Right atrium auricular region (tissue), 2 donors: ENCODE results near the gene KLK2. TPM values are rescaled to one million over a fixed set of nuclear protein-coding genes. Genes with fewer than 3 reads are reported as not detected.

Experiments
- DNase-seq: peaks from one replicate; pipeline ENCODE4 v3.0.0-alpha.2; 2019; ENCODE audit warnings: low spot score
- H3K27ac ChIP-seq, 2 donors: fragments of 200-600 bp; sonication (generic); 1 replicate in 1 of 2; 2 replicates in 1 of 2; pipeline ENCODE4 v1.5.1; 2016 to 2019
- H3K27me3 ChIP-seq, 2 donors: fragments of 200-600 bp; sonication (generic); one replicate each; pipeline versions ENCODE4 v1.5.1 to v1.6.0; 2017 to 2019
- H3K36me3 ChIP-seq: fragments of 200-600 bp; sonication (generic); one replicate; pipeline ENCODE4 v1.5.1; 2016
- H3K4me1 ChIP-seq, 2 donors: fragments of 200-600 bp; sonication (generic); one replicate each; pipeline versions ENCODE4 v1.5.1 to v1.6.0; 2017 to 2019
- H3K4me3 ChIP-seq, 2 donors: fragments of 200-600 bp; sonication (generic); 1 replicate in 1 of 2; 2 replicates in 1 of 2; pipeline ENCODE4 v1.5.1; 2017 to 2019; ENCODE audit warnings: mild to moderate bottlenecking in 1 of 2, moderate library complexity in 1 of 2
- H3K9me3 ChIP-seq, 2 donors: fragments of 200-600 bp; sonication (generic); one replicate each; pipeline ENCODE4 v1.5.1; 2019
- total RNA-seq, 2 donors: library from RNA; depleted of rRNA; stranded (reverse); fragments of >200 nt; gene quantifications; one replicate each; pipeline ENCODE4 v1.1.0, GENCODE V29; 2016
- TF ChIP-seq, protein P1 (sequence below), 2 donors: fragments of 200-600 bp; sonication (generic); IDR thresholded peaks; one replicate each; pipeline ENCODE4 v1.5.1; 2019; ENCODE audit warnings: antibody characterized with exemption in 2 of 2

Gene KLK2
- total RNA-seq, 2 donors from 2014 or later: not detected

DNA sequence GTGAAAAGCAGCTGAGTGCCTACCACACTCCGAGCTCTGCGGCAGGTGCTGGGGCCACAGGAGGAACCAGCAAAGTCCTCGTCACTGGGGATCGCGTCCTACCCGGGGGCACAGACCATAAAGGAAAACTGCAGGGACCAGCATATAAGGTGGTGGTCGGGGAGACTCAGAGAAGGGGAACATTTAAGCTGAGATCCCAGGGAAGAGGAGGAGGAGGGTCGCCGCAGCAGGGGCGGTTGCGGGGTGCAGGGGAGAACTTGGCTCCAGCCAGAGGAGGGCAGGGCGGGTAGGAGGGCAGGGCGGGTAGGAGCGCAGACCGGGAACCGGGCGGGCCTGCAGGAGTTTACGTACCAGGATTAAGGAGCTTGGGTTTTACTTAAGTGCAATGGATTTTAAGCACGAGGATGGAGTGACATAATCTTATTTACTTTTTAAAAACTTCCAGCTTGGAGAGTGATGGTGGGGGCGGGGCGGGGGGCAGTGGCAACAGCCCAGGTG is 38.9 kb downstream of the KLK2 start:
- Histone ChIP-seq H3K27ac (no peak overlapping the region), H3K27me3 (peaks cover 0 to 23% of the 10 kb centered on the region in 2 donors), H3K9me3 (no peaks in the 10 kb centered on the region), H3K36me3 (no peaks in the 10 kb centered on the region), H3K4me3 (no peak overlapping the region), H3K4me1 (peaks cover 0 to 7% of the 10 kb centered on the region in 2 donors)
- no peak for DNase-seq
- TF ChIP-seq, protein P1, sequence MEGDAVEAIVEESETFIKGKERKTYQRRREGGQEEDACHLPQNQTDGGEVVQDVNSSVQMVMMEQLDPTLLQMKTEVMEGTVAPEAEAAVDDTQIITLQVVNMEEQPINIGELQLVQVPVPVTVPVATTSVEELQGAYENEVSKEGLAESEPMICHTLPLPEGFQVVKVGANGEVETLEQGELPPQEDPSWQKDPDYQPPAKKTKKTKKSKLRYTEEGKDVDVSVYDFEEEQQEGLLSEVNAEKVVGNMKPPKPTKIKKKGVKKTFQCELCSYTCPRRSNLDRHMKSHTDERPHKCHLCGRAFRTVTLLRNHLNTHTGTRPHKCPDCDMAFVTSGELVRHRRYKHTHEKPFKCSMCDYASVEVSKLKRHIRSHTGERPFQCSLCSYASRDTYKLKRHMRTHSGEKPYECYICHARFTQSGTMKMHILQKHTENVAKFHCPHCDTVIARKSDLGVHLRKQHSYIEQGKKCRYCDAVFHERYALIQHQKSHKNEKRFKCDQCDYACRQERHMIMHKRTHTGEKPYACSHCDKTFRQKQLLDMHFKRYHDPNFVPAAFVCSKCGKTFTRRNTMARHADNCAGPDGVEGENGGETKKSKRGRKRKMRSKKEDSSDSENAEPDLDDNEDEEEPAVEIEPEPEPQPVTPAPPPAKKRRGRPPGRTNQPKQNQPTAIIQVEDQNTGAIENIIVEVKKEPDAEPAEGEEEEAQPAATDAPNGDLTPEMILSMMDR (IDR thresholded peaks at IDR 0.05): no peak

DNA sequence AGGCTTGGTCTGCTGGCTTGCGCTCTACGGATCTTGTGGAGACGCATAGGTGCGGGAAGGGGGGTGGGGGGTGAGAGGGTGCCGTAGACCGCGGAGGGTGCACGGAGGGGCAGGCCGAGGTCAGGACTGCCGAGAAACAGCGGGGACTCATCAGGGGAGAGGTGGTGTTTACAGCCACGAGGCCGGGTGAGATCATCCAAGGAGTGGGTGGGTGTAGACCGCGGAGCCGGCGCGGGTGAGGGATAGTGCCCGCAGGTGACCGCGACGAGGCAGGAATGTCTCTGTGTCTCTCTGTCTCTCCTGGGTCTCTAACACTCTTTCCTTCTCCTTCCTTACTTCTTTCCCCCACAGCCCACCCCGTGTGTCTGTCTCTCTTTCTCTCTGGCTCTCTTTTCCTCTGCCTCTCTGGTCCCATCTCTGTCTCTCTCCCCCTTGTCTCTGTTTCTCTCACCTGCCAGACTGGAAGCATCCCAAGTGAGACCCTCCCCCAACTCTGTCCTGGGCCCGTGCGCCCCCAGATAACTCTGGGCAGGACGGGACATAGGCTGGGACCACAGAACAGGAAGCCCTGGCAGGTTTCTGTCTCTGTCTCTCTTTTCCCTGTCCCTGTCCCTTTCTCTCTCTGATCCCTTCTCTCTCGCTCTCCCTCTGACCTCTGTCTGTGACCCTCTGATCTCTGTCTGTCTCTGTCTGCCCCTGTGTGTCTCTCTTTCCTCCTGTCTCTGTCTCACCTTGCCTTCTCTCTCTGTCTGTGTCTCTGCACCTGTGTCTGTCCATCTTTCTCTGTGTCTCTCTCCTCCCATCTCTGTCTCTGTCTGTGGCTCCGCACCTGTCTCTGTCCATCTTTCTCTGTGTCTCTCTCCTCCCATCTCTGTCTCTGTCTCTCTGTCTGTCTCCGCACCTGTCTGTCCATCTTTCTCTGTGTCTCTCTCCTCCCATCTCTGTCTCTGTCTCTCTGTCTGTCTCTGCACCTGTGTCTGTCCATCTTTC is 39.8 kb downstream of the KLK2 start:
- Histone ChIP-seq H3K4me3 (no peak overlapping the region), H3K9me3 (no peaks in the 10 kb centered on the region), H3K27ac (no peak overlapping the region), H3K36me3 (no peaks in the 10 kb centered on the region), H3K27me3 (peaks cover 0 to 23% of the 10 kb centered on the region in 2 donors), H3K4me1 (peaks cover 0 to 7% of the 10 kb centered on the region in 2 donors)
- TF ChIP-seq, protein P1 (IDR thresholded peaks at IDR 0.05): no peak
- no peak for DNase-seq

- Histone ChIP-seq H3K27me3 (peaks cover 0 to 10% of the 10 kb centered on the region in 2 donors), H3K4me1 (no peaks in the 10 kb centered on the region), H3K27ac (no peak overlapping the region), H3K9me3 (no peaks in the 10 kb centered on the region), H3K36me3 (no peaks in the 10 kb centered on the region), H3K4me3 (no peak overlapping the region)
- no peak for DNase-seq
- TF ChIP-seq, protein P1 (IDR thresholded peaks at IDR 0.05): no peak
Observed at GRCh38 chr19:50916069-50916468, 42.8 kb downstream of the KLK2 start.

DNA sequence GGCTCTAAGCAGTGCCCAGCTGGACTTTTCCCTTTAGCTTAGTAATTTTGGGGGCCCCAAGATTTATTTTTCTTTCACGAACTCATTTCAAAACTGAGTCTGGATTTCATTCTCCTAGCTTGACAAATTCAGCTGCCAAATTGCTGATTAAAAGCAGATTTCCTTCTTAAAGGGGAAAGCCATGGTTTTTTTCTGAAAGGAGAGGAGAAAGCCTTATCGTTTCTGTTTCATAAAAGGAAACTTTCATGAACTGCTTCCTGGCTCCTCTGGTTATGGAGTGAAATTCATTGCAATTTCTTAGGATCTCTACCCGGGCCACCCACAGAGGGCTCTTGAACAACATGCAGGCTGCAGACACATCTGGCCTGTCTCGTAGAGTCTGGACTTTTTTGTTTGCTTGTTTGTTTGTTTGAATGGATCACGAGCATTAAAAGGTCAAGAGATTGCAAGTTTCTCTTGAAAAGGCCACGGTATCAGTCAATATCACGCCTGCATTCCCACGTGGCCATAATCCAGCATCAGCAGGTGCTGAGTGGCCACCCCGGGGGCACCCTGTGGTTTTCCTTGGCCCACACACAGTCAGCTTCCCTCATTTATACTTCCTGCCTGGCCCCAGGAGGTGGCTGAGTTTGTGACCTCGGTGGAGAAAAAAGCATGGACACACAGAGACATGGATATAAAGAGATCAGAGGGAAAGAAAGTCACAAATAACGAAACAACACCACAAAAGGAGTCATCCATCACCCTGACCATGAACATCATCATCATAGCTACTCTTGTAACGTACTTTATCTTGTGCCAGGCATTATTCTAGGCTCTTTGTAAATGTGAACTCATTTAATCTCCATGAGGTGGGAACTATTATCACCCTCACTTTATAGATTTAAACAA is 48.4 kb downstream of the KLK2 start:
- H3K4me1 ChIP-seq: no peaks in the 10 kb centered on the region
- H3K36me3 ChIP-seq: no peaks in the 10 kb centered on the region
- TF ChIP-seq, protein P1 (IDR thresholded peaks at IDR 0.05): no peak
- H3K9me3 ChIP-seq: no peaks in the 10 kb centered on the region
- H3K4me3 ChIP-seq: no peak overlapping the region
- DNase-seq: no peak
- H3K27me3 ChIP-seq: no peaks in the 10 kb centered on the region
- no peak overlapping the region for H3K27ac ChIP-seq

DNA sequence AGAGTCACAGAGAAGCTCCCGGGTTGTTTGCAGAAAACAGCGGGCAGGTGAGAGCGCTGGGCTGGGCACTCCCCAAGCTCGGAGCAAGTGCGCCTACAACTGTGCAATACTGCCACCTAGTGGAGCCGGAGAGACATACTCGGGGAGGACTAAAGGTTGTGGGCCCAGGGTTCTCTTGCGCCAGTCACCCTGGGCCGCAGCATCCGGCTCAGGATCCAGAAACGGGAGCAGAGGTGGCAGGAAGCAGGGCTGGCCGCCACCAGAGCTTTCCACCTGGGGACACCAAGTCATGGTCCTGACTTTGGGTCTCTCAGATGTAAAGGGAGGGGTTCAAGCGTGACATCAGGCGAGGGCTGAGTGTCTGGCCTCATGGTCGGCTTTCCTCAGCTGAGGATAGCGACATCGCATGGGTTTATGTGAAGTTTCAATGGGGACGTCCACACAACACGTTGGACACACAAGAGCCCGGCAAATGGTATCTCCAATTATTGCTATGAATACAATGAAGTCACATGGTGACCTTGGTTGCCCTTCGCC is 49.1 kb downstream of the KLK2 start:
- Histone ChIP-seq H3K27me3 (no peaks in the 10 kb centered on the region), H3K4me3 (no peak overlapping the region), H3K9me3 (no peaks in the 10 kb centered on the region), H3K4me1 (no peaks in the 10 kb centered on the region), H3K27ac (no peak overlapping the region), H3K36me3 (no peaks in the 10 kb centered on the region)
- peak; percentile 62 for DNase-seq
- TF ChIP-seq, protein P1 (IDR thresholded peaks at IDR 0.05): peak; percentile 75 to 84
